GM12874 (cell line): ENCODE results near the gene RAB31.

ENCODE experiments used
- CTCF ChIP-seq: IDR thresholded peaks from 2 replicates; pipeline ENCODE4 v1.5.1; 2011; ENCODE audit warnings: low read depth, mild to moderate bottlenecking, control low read depth, low read length, moderate library complexity; ENCODE audit not compliant: insufficient read depth

The RAB31 gene

GRCh38 chr18:9782073-9782857 is 74.2 kb downstream of the RAB31 start:
- TF ChIP-seq CTCF = no peak

GRCh38 chr18:9786631-9787030 is 78.5 kb downstream of the RAB31 start:
- TF ChIP-seq CTCF = no peak

GRCh38 chr18:9787036-9787435 is 78.9 kb downstream of the RAB31 start:
- TF ChIP-seq CTCF = no peak

- no peak for TF ChIP-seq CTCF
These were observed 79.6 kb downstream of the RAB31 start for GRCh38 chr18:9787712-9788111.

- TF ChIP-seq CTCF = no peak
These were observed 80.0 kb downstream of the RAB31 start for GRCh38 chr18:9788140-9788539.

- no peak for TF ChIP-seq CTCF
These were observed 80.8 kb downstream of the RAB31 start for GRCh38 chr18:9788860-9789259.

GRCh38 chr18:9790261-9790660 is 82.2 kb downstream of the RAB31 start:
- TF ChIP-seq CTCF = no peak
